Rectal smooth muscle tissue (tissue), 1 donor: ENCODE results near the gene PRDX5.

Source experiments
- H3K27ac ChIP-seq: one replicate; pipeline ENCODE4 v1.7.0; 2013; ENCODE audit warnings: low read depth, low read length, inconsistent platforms
- H3K27me3 ChIP-seq: one replicate; pipeline ENCODE4 v1.7.0; 2013; ENCODE audit warnings: low read length; ENCODE audit not compliant: control insufficient read depth, insufficient read depth
- H3K36me3 ChIP-seq: one replicate; pipeline ENCODE4 v1.7.0; 2013; ENCODE audit warnings: low read length; ENCODE audit not compliant: control insufficient read depth, insufficient read depth
- H3K4me1 ChIP-seq: one replicate; pipeline ENCODE4 v1.7.0; 2013; ENCODE audit warnings: low read length; ENCODE audit not compliant: control insufficient read depth, insufficient read depth
- H3K4me3 ChIP-seq: one replicate; pipeline ENCODE4 v1.7.0; 2013; ENCODE audit warnings: low read length
- H3K9ac ChIP-seq: one replicate; pipeline ENCODE4 v1.7.0; 2013; ENCODE audit warnings: low read length

Gene PRDX5

DNA sequence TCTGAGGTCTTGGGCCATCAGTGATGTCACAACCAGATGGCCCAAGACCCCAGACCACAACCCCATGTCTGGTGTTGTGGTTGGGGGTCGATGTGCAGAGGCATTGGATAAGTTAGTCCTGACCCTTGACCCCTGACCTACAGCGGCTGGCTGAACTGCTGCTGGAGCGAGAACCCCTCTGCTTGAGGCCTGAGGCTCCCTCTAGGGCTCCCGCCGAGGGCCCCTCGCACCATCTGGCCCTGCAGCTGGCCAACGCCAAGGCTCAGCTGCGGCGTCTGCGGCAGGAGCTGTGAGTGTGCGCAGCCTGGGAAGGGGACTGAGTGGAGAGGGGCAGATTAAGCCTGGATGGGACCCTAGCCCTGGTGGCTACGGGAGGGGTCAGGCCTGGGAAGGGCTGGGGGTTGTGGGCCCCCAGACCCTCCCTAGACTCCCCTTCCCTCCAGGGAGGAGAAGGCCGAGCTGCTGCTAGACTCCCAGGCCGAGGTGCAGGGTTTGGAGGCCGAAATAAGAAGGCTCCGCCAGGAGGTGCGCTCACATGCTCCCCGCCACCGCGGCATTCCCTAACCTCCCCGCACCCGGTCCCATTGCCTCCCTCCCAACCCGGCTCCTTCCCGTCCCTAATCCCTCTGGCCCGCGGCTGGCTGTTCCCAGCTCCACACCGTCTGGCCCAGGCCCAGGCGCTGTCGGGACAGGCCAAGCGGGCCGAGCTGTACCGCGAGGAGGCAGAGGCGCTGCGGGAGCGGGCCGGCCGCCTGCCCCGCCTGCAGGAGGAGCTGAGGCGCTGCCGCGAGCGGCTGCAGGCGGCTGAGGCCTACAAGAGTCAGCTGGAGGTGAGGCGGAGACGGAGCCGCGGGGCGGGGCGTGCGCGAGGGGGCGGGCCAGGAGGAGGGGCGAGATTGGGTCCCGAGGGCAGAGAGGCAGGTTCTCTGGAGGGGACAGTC lies 24.2 kb downstream of the PRDX5 start:
- no peaks in the 10 kb centered on the region for H3K27me3 ChIP-seq
- peak overlapping the region; percentile 58 for H3K4me3 ChIP-seq
- H3K4me1 ChIP-seq: peaks cover 9% of the 10 kb centered on the region
- peak overlapping the region; percentile 71 for H3K27ac ChIP-seq
- H3K9ac ChIP-seq: peak overlapping the region; percentile 19
- peaks cover under 1% of the 10 kb centered on the region for H3K36me3 ChIP-seq

DNA sequence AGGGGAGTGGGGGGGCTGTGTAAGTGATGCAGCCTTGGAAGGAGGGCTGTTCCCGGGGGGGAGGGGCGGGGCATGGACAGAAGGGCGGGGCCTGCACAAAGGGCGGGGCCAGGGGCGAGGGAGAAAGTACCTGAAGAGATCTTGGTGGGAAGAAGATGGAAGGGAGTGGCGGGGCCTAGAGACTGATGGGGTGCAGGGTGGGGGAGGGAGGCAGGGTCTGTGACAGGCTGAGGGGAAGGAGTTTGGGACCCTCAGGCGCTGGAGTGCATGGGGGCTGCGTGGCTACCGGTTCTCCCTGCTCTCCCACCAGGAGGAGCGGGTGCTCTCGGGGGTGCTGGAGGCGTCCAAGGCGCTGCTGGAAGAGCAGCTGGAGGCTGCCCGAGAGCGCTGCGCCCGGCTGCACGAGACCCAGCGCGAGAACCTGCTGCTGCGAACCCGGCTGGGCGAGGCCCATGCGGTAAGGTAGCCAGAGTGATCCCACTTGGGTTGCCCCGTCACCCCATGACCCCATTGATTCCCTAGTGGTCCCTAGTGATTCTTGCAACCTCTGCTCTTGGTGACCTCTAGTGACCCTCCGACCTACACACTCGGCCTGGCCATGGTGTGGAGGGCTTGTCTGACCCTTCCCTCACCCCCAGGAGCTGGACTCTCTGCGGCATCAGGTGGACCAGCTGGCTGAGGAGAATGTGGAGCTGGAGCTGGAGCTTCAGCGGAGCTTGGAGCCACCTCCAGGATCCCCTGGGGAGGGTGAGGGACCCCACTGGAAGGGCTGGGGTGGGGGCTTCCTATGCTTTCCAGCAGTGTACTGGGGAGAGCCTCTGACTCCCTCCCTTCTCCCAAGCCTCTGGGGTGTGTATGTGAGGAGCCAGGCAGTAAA lies 25.2 kb downstream of the PRDX5 start:
- peak overlapping the region; percentile 71 for H3K27ac ChIP-seq
- H3K27me3 ChIP-seq: no peaks in the 10 kb centered on the region
- H3K4me1 ChIP-seq: peaks cover 9% of the 10 kb centered on the region
- H3K9ac ChIP-seq: no peak overlapping the region
- peak overlapping the region; percentile 58 for H3K4me3 ChIP-seq
- peaks cover 2% of the 10 kb centered on the region for H3K36me3 ChIP-seq

DNA sequence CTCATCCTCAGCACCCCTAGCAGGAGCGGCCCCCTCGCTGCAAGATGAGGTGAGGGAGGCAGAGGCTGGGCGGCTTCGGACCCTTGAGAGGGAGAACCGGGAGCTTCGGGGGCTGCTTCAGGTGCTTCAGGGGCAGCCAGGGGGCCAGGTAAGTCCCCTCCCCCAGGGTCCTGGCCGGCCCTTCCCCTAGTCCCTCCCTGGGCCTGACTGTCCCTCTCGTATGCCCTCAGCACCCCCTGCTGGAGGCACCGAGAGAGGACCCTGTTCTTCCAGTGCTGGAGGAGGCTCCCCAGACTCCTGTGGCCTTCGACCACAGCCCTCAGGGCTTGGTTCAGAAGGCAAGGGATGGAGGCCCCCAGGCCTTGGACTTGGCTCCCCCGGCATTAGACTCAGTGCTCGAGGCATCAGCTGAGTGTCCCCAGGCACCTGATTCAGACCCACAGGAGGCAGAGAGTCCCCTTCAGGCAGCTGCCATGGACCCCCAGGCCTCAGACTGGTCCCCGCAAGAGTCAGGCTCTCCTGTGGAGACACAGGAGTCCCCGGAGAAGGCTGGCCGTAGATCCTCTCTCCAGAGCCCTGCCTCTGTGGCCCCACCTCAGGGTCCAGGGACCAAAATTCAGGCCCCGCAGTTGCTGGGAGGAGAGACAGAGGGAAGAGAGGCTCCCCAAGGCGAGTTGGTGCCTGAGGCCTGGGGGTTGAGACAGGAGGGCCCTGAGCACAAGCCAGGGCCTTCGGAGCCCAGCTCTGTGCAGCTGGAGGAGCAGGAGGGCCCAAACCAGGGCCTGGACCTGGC lies 26.0 kb downstream of the PRDX5 start:
- H3K27ac ChIP-seq: no peak overlapping the region
- H3K27me3 ChIP-seq: no peaks in the 10 kb centered on the region
- H3K4me1 ChIP-seq: peaks cover 9% of the 10 kb centered on the region
- H3K9ac ChIP-seq: no peak overlapping the region
- H3K36me3 ChIP-seq: peaks cover 2% of the 10 kb centered on the region
- no peak overlapping the region for H3K4me3 ChIP-seq

DNA sequence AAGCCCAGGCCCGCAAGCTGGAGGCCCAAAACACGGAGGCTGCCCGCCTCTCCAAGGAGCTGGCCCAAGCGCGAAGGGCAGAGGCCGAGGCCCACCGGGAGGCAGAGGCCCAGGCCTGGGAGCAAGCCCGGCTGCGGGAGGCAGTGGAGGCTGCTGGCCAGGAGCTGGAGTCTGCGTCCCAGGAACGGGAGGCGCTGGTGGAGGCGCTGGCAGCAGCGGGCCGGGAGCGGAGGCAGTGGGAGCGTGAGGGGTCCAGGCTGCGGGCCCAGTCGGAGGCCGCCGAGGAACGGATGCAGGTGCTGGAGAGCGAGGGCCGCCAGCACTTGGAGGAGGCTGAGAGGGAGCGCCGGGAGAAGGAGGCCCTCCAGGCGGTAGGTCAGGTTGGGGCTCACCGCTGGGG lies 26.9 kb downstream of the PRDX5 start:
- Histone ChIP-seq H3K36me3 (peaks cover 2% of the 10 kb centered on the region), H3K27ac (no peak overlapping the region), H3K27me3 (no peaks in the 10 kb centered on the region), H3K9ac (no peak overlapping the region), H3K4me3 (no peak overlapping the region), H3K4me1 (peaks cover 9% of the 10 kb centered on the region)

DNA sequence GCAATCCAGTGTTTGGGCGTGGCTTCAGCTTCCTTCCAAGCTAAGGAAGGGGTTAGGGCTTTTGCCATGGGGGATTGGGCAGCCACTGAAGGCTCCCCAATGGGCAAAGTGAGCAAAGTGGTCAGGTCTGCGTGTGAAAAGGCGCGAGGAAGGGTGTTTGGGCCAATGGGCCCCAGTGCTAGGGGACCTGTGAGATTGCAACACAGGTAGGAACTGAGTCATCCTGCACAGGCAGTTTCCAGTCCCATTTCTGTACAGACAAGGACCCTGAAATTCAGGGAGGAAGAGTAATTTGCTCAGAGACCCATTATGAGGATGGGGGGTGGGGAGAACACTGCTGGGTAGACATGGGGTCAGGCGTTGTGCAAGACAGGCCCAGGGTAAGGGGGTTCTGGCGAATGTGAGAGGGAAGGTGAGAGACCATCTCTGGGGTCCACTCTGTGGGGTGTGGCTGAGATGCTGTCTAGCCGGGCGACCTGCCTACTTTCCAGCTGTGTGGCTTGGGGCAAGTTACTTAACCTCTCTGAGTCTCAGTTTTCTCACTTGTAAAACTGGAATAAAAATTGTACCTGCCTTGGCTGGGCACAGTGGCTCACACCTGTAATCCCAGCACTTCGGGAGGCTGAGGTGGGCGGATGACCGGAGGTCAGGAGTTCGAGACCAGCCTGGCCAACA lies 29.4 kb downstream of the PRDX5 start:
- Histone ChIP-seq H3K4me3 (no peak overlapping the region), H3K4me1 (peaks cover 5% of the 10 kb centered on the region), H3K9ac (no peak overlapping the region), H3K27ac (no peak overlapping the region), H3K27me3 (no peaks in the 10 kb centered on the region), H3K36me3 (peaks cover 2% of the 10 kb centered on the region)

DNA sequence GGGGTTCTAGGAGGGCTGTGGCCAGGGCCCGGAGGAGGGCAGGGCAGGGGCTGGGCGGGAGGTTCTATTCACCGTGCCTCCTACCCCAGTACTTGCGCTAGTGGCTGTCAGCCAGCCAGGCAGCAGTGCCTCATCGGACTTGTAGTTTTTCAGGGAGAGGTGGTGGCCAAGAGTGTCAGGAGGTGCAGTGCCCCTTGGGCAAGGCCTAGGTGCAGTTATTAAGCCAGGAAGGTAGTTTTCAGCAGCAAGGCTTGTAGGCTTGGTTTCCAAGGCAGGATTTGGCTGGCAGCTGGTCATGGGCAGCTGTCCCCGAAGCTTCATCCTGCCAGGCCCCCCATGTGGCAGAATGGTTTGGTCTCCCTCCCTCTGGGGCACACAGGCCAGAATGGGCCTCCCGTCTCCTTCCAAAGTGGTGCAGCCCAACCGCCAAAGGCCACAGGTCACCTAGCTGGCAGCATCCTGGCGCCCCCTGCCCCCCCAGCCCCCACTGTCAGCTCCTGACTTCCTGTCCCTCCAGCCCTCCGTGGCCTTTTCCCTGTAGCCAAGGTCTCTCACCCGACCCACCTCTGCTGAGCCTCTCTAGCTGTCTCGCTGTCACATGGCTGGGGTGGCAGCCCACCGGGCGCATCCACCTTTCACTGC lies 30.6 kb downstream of the PRDX5 start:
- no peak overlapping the region for H3K9ac ChIP-seq
- no peak overlapping the region for H3K27ac ChIP-seq
- no peak overlapping the region for H3K4me3 ChIP-seq
- H3K4me1 ChIP-seq: no peaks in the 10 kb centered on the region
- no peaks in the 10 kb centered on the region for H3K27me3 ChIP-seq
- peaks cover 2% of the 10 kb centered on the region for H3K36me3 ChIP-seq

DNA sequence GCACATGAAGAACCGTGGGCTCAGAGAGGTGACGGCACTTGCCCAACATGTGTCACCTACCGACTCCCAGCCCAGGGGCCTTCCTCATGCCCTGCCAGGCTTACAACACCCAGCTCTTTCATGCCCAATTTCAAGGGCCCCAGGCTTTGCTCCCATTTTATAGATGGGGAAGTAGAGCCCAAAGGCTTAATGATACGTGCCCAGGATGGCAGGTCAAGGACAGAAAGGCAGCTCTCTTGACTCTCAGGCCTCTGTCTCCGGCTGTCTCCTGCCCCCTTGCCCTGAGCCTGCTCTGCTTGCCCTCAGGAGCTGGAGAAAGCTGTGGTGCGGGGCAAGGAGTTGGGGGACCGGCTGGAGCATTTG lies 31.1 kb downstream of the PRDX5 start:
- Histone ChIP-seq H3K4me3 (no peak overlapping the region), H3K9ac (no peak overlapping the region), H3K27me3 (no peaks in the 10 kb centered on the region), H3K4me1 (no peaks in the 10 kb centered on the region), H3K27ac (no peak overlapping the region), H3K36me3 (peaks cover 2% of the 10 kb centered on the region)

DNA sequence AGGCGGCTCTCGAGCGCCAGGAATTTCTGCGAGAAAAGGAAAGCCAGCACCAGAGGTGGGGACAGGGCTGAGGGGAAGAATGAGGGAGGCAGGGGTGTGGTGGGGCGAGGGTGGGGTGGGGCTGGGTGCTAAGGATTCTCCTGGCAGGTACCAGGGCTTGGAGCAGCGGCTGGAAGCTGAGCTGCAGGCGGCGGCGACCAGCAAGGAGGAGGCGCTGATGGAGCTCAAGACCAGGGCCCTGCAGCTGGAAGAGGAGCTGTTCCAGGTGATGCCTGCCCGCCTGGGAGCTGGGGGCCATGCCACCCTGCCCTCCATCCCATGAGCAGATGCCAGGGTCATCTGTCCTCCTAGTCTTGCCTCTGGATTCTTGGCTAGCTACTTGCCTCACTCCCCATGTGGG lies 31.5 kb downstream of the PRDX5 start:
- peaks cover 2% of the 10 kb centered on the region for H3K36me3 ChIP-seq
- H3K4me3 ChIP-seq: no peak overlapping the region
- no peaks in the 10 kb centered on the region for H3K4me1 ChIP-seq
- H3K27ac ChIP-seq: no peak overlapping the region
- no peaks in the 10 kb centered on the region for H3K27me3 ChIP-seq
- H3K9ac ChIP-seq: no peak overlapping the region

DNA sequence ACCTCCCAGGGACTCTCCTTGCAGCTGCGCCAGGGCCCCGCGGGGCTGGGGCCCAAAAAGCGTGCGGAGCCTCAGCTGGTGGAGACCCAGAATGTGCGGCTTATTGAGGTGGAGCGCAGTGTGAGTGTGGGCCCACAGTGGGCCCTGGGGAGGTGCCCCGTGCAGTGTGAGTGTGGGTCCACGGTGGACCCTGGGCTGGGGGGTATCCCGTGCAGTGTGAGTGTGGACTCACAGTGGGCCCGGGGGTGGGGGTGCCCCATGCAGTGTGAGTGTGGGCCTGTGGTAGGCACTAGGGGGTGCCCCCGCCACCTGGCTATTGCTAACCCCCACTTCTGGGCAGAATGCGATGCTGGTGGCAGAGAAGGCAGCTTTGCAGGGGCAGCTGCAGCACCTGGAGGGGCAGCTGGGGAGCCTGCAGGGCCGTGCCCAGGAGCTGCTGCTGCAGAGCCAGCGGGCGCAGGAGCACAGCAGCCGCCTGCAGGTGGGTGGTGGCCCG lies 33.3 kb downstream of the PRDX5 start:
- H3K4me3 ChIP-seq: no peak overlapping the region
- peaks cover 2% of the 10 kb centered on the region for H3K36me3 ChIP-seq
- H3K27me3 ChIP-seq: no peaks in the 10 kb centered on the region
- H3K27ac ChIP-seq: no peak overlapping the region
- no peak overlapping the region for H3K9ac ChIP-seq
- H3K4me1 ChIP-seq: peaks cover 3% of the 10 kb centered on the region

DNA sequence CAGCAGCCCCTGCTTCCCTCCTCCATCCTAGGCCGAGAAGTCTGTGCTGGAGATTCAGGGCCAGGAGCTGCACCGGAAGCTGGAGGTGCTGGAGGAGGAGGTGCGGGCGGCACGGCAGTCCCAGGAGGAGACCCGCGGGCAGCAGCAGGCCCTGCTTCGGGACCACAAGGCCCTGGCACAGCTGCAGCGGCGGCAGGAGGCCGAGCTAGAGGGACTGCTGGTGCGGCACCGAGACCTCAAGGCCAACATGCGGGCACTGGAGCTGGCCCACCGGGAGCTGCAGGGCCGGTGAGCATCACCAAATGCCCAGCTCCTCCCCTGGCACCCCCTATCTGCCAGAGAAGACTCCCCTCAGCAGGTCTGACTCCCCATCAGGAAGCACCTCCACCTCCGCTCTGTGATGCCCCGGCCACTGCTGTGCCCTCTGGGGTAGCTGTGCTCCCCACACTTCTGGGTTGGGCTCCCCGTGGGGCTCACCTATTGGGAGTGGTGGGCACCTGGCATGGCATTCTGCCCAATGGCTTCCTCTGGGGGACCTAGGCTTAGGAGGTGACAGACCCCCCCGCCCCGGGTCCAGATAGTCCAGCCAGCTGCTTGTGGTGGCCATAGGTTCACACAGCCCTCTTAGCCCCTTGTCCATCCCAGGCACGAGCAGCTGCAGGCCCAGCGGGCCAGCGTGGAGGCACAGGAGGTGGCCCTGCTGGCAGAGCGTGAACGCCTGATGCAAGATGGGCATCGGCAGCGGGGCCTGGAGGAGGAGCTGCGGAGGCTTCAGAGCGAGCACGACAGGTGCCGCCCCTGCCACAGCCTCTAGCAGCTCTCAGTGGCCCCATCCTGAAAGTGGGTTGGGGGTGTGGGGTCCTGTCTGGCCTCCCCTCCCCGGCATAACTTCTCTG lies 34.4 kb downstream of the PRDX5 start:
- Histone ChIP-seq H3K36me3 (no peaks in the 10 kb centered on the region), H3K4me3 (no peak overlapping the region), H3K4me1 (peaks cover 3% of the 10 kb centered on the region), H3K27me3 (no peaks in the 10 kb centered on the region), H3K9ac (no peak overlapping the region), H3K27ac (no peak overlapping the region)
